Measurements from ENCODE around the gene OVCH2.
A peak's percentile ranks its signal among the peaks of the same experiment; 100 is the strongest.
"Not testable (repeated sequence)": the region's sequence is repeated elsewhere in the genome, so short reads cannot be mapped to it uniquely, and the experiment has no call there.

Gene OVCH2

GRCh38 chr11:7706377-7706776 lies at the start of gene OVCH2:
OVCH2 (minus strand) TSS chr11:7706477; CDS start chr11:7706394, 83 bp downstream.
- DNase-seq, result no peak

- DNase-seq, result no peak
Measured at GRCh38 chr11:7749456-7749855, 43.2 kb upstream of the OVCH2 start.

GRCh38 chr11:7734767-7735166 lies 28.5 kb upstream of the OVCH2 start:
- not testable (repeated sequence) for DNase-seq

GRCh38 chr11:7714786-7715185 lies 8.5 kb upstream of the OVCH2 start:
- DNase-seq, result no peak

- no peak for DNase-seq
Measured at GRCh38 chr11:7703740-7704139, 2.5 kb downstream of the OVCH2 start.

GRCh38 chr11:7696424-7696823 lies 9.9 kb downstream of the OVCH2 start:
- DNase-seq, result no peak

GRCh38 chr11:7694235-7694634 lies 12.0 kb downstream of the OVCH2 start:
- no peak for DNase-seq

- DNase-seq, result no peak
Measured at GRCh38 chr11:7692426-7692825, 13.9 kb downstream of the OVCH2 start.

GRCh38 chr11:7691759-7692350 lies 14.4 kb downstream of the OVCH2 start:
- DNase-seq, result no peak

- no peak for DNase-seq
Measured at GRCh38 chr11:7690648-7691047, 15.6 kb downstream of the OVCH2 start.

- no peak for DNase-seq
Measured at GRCh38 chr11:7689239-7689638, 17.0 kb downstream of the OVCH2 start.

- DNase-seq, result peak; percentile 21
Measured at GRCh38 chr11:7688238-7688826, 17.9 kb downstream of the OVCH2 start.

- DNase-seq, result no peak
Measured at GRCh38 chr11:7687386-7687785, 18.9 kb downstream of the OVCH2 start.

GRCh38 chr11:7686761-7687160 lies 19.5 kb downstream of the OVCH2 start:
- DNase-seq, result no peak

GRCh38 chr11:7683571-7683970 lies 22.7 kb downstream of the OVCH2 start:
- no peak for DNase-seq

- no peak for DNase-seq
Measured at GRCh38 chr11:7677796-7678201, 28.5 kb downstream of the OVCH2 start.

- no peak for DNase-seq
Measured at GRCh38 chr11:7677071-7677470, 29.2 kb downstream of the OVCH2 start.

- no peak for DNase-seq
Measured at GRCh38 chr11:7675631-7676030, 30.6 kb downstream of the OVCH2 start.

GRCh38 chr11:7673724-7674434 lies 32.4 kb downstream of the OVCH2 start:
- no peak for DNase-seq

- DNase-seq, result no peak
Measured at GRCh38 chr11:7672960-7673723, 33.1 kb downstream of the OVCH2 start, which contains the start of gene CYB5R2. CYB5R2 (minus strand) TSS chr11:7673500; CDS start chr11:7672825, 675 bp downstream.

- DNase-seq, result no peak
Measured at GRCh38 chr11:7672276-7672959, 33.9 kb downstream of the OVCH2 start.

- no peak for DNase-seq
Measured at GRCh38 chr11:7671347-7672215, 34.7 kb downstream of the OVCH2 start.
